Stimulated activated CD4-positive, alpha-beta T cell treated with anti-CD3 and anti-CD28 coated beads, TNF-alpha, amount 100 ng/mL, for 4 hours (primary cell): Measurements from ENCODE around the gene CT45A8.
"Not testable (repeated sequence)": the region's sequence is repeated elsewhere in the genome, so short reads cannot be mapped to it uniquely, and the experiment has no call there.

Source experiments
- DNase-seq, 3 experiments: peaks; one replicate each; pipeline ENCODE4 v3.0.0-alpha.2; 2020; ENCODE audit warnings: low read depth in 3 of 3

CT45A8 gene, protein sequence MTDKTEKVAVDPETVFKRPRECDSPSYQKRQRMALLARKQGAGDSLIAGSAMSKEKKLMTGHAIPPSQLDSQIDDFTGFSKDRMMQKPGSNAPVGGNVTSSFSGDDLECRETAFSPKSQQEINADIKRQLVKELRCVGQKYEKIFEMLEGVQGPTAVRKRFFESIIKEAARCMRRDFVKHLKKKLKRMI

DNA sequence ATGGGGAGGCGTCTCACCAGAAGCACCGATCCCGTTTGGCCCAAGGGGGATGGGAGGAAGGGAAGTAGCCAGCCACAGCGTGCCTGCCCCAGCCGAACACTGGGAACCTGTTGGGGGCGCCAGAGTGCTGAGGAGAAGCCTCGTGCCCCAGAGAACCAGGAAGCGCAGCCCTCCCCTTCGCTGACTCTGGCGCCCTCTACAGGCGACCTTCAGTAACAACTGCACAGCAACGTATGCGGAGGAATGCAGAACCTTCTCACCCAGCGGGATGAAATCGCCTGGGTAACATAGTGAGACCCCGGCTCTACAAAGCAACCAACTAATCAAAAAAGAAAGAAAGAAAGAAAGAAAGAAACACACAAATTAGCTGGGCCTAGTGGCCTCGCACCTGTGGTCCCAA lies at the start of gene CT45A8:
TSS of gene CT45A8 (minus strand) at position 101 of the 400 bp plus-strand sequence. CDS start 3,755 bp downstream, outside the sequence.
- DNase-seq, result not testable (repeated sequence)

DNA sequence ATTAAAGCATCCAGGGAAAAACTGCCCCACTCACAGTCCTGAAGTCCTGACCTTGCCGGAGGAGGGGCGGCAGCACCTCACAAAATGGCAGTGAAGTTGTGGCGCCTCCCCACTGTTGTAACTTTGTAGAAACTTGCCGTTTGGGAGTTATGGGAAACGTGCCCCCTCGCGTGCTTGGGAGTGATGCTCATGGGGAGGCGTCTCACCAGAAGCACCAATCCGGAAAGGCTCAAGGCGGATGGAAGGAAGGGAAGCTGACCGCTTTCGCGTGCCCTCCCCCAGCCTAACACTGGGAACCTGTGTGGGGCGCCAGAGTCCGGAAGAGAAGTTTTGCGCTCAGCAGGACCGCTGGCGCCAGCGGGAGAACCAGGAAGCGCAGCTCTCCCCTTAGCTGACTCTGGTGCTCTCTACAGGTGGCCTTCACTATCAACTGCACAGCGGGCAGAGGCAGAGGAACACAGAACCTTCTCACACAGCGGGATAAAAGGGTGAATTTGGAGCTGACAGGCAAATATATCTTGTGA lies 39.0 kb upstream of the CT45A8 start, which contains the start of the genes CT45A10 and SAGE1:
TSS of gene CT45A10 (minus strand) at position 151 of the 524 bp plus-strand sequence. CDS start 8,100 bp downstream, outside the sequence.
TSS of gene SAGE1 (plus strand) at position 423 of the 524 bp plus-strand sequence. CDS start 2,527 bp downstream, outside the sequence.
- DNase-seq, result no peak

DNA sequence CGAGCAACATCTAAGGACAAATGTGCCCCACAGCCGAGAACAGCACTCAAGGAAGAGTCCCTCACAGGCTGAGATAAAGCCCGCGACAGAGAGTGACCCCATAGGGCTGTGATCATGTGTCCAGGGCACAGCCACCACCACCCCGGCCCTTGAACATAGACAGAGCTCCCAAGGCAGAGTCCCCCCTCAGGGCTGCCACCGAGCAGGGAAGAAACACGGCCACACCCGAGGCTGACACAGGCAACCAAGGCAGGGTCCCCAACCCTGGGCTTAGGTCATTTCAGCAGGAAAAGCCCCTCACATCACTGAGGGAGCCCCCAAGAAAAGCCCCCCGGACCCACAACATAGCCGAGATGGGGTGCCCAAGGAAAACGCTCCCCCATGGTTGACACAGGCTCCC lies 38.4 kb upstream of the CT45A8 start:
- no peak for DNase-seq

DNA sequence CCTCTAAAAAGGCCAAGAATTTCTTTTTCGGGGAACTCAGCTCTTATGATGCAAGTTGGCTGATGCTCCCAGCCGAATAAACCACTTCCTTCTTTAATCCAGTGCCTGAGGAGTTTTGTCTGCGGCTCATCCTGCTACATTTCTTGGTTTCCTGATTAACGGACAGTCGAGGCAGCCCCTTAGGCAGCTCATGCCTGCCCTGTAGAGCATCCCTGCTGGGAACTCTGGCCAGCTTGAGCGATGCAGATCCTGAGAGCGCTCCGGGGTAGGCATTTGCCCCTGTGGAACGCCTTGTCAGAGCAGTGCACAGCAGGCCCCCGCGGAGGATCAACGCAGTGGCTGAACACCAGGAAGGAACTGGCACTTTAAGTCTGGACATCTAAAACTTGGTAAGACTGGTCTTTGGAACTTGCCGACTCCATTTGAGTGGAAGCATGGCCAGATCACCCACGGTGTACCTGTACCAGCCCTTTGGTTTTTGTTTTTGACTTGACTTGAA lies 35.8 kb upstream of the CT45A8 start:
- no peak for DNase-seq

DNA sequence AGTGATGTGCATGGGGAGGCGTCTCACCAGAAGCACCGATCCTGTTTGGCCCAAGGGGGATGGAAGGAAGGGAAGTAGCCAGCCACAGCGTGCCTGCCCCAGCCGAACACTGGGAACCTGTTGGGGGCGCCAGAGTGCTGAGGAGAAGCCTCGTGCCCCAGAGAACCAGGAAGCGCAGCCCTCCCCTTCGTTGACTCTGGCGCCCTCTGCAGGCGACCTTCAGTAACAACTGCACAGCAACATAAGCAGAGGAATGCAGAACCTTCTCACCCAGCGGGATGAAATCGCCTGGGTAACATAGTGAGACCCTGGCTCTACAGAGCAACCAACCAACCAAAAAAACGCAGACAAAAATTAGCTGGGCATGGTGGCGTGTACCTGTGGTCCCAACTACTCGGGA lies 34.6 kb upstream of the CT45A8 start:
- not testable (repeated sequence) for DNase-seq

DNA sequence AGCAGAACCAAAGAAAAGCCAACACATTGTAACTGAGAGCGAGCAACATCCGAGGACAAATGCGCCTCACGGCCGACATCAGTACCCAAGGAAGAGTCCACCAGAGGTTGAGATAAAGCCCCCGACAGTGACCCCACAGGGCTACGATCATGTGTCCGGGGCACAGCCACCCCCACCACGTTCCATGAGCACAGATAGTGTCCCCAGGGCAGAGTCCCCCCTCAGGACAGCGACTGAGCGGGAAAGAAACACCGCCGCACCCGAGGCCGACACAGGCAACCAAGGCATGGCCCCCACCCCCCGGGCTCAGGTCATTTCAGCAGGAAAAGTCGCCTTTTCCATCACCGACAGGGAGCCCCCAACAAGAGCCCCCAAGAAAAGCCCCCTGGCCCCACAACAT lies 33.9 kb upstream of the CT45A8 start:
- DNase-seq, result not testable (repeated sequence)

DNA sequence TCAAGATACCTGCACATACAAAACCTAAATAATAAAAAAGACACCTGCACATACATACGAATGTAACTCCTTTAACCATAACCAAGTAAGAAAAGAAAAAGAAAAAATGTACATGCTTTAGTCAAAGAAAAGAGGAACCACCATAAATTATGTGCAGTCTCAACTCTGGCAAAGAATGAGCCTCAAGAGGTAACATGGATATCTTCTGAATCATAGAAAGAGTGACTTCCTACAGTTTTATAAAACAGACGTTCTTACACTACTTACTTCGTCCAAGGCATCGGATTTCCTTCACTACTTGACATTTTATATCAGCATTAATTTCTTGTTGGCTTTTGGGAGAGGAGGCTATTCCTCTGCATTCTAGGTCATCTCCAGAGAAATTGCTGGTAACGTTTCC lies 28.4 kb upstream of the CT45A8 start:
- DNase-seq, result not testable (repeated sequence)

DNA sequence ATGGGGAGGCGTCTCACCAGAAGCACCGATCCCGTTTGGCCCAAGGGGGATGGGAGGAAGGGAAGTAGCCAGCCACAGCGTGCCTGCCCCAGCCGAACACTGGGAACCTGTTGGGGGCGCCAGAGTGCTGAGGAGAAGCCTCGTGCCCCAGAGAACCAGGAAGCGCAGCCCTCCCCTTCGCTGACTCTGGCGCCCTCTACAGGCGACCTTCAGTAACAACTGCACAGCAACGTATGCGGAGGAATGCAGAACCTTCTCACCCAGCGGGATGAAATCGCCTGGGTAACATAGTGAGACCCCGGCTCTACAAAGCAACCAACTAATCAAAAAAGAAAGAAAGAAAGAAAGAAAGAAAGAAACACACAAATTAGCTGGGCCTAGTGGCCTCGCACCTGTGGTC lies 17.4 kb upstream of the CT45A8 start, which contains the start of gene CT45A9:
TSS of gene CT45A9 (minus strand) at position 101 of the 400 bp plus-strand sequence. CDS start 3,751 bp downstream, outside the sequence.
- DNase-seq, result not testable (repeated sequence)

DNA sequence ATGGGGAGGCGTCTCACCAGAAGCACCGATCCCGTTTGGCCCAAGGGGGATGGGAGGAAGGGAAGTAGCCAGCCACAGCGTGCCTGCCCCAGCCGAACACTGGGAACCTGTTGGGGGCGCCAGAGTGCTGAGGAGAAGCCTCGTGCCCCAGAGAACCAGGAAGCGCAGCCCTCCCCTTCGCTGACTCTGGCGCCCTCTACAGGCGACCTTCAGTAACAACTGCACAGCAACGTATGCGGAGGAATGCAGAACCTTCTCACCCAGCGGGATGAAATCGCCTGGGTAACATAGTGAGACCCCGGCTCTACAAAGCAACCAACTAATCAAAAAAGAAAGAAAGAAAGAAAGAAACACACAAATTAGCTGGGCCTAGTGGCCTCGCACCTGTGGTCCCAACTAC lies 17.2 kb downstream of the CT45A8 start, which contains the start of gene CT45A7:
TSS of gene CT45A7 (minus strand) at position 101 of the 400 bp plus-strand sequence. CDS start 3,747 bp downstream, outside the sequence.
- DNase-seq, result not testable (repeated sequence)

DNA sequence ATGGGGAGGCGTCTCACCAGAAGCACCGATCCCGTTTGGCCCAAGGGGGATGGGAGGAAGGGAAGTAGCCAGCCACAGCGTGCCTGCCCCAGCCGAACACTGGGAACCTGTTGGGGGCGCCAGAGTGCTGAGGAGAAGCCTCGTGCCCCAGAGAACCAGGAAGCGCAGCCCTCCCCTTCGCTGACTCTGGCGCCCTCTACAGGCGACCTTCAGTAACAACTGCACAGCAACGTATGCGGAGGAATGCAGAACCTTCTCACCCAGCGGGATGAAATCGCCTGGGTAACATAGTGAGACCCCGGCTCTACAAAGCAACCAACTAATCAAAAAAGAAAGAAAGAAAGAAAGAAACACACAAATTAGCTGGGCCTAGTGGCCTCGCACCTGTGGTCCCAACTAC lies 34.4 kb downstream of the CT45A8 start, which contains the start of gene CT45A2:
TSS of gene CT45A2 (minus strand) at position 101 of the 400 bp plus-strand sequence. CDS start 3,747 bp downstream, outside the sequence.
- DNase-seq, result not testable (repeated sequence)

DNA sequence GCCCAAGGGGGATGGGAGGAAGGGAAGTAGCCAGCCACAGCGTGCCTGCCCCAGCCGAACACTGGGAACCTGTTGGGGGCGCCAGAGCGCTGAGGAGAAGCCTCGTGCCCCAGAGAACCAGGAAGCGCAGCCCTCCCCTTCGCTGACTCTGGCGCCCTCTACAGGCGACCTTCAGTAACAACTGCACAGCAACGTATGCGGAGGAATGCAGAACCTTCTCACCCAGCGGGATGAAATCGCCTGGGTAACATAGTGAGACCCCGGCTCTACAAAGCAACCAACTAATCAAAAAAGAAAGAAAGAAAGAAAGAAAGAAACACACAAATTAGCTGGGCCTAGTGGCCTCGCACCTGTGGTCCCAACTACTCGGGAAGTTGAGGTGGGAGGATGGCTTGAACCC lies 51.7 kb downstream of the CT45A8 start, which contains the start of gene CT45A6:
TSS of gene CT45A6 (minus strand) at position 101 of the 400 bp plus-strand sequence. CDS start 3,794 bp downstream, outside the sequence.
- not testable (repeated sequence) for DNase-seq
